ENCODE measurements around the gene SNPH.

GRCh38 chr20:1337441-1337840 is 71.3 kb downstream of the SNPH start:
- no peak for TF ChIP-seq MYC (IDR thresholded peaks at IDR 0.05; ENCODE audit: borderline replicate concordance, low read length)
- TF ChIP-seq ELK1 (IDR thresholded peaks at IDR 0.05; ENCODE audit: low read depth, low read length), result no peak
- no peak for TF ChIP-seq KDM5A (IDR thresholded peaks at IDR 0.05)
- TF ChIP-seq CTCF (IDR thresholded peaks at IDR 0.05), result no peak
- TF ChIP-seq MAX (IDR thresholded peaks at IDR 0.05), result no peak
- no peak for TF ChIP-seq POLR2A (IDR thresholded peaks at IDR 0.05; ENCODE audit: low read length)
- no peak for TF ChIP-seq RAD21 (conservative IDR thresholded peaks at IDR 0.05 in 1 of 2, IDR thresholded peaks at IDR 0.05 in 1 of 2)
